ENCODE results near the gene FHL2.

The FHL2 gene

GRCh38 chr2:105371810-105372209, 27.0 kb downstream of the FHL2 start:
- no peak overlapping the region for H3K4me2 ChIP-seq (ENCODE audit: low read length)
- no peaks in the 10 kb centered on the region for H3K36me3 ChIP-seq (ENCODE audit: control insufficient read depth, insufficient read depth, low read length)
- H2AFZ ChIP-seq: no peak overlapping the region
- no peak overlapping the region for H3K4me3 ChIP-seq (ENCODE audit: low read depth, low read length)
- no peaks in the 10 kb centered on the region for H3K9me3 ChIP-seq (ENCODE audit: control insufficient read depth, low read length)
- TF ChIP-seq CTCF (IDR thresholded peaks at IDR 0.05): no peak
- no peak overlapping the region for H3K9ac ChIP-seq
- no peaks in the 10 kb centered on the region for H3K27me3 ChIP-seq (ENCODE audit: control insufficient read depth, insufficient read depth, low read length)
- H3K4me1 ChIP-seq: peaks cover 5% of the 10 kb centered on the region
- H3K79me2 ChIP-seq: no peaks in the 10 kb centered on the region
- H3K27ac ChIP-seq: no peak overlapping the region

GRCh38 chr2:105371156-105371555, 27.7 kb downstream of the FHL2 start:
- TF ChIP-seq CTCF (IDR thresholded peaks at IDR 0.05): no peak
- H3K4me3 ChIP-seq (ENCODE audit: low read depth, low read length): no peak overlapping the region
- no peaks in the 10 kb centered on the region for H3K9me3 ChIP-seq (ENCODE audit: control insufficient read depth, low read length)
- H3K9ac ChIP-seq: no peak overlapping the region
- no peak overlapping the region for H3K4me2 ChIP-seq (ENCODE audit: low read length)
- H3K79me2 ChIP-seq: no peaks in the 10 kb centered on the region
- H2AFZ ChIP-seq: no peak overlapping the region
- H3K27me3 ChIP-seq (ENCODE audit: control insufficient read depth, insufficient read depth, low read length): no peaks in the 10 kb centered on the region
- peaks cover 5% of the 10 kb centered on the region for H3K4me1 ChIP-seq
- H3K36me3 ChIP-seq (ENCODE audit: control insufficient read depth, insufficient read depth, low read length): no peaks in the 10 kb centered on the region
- H3K27ac ChIP-seq: no peak overlapping the region

- Histone ChIP-seq H3K4me1 (peaks cover 5% of the 10 kb centered on the region), H2AFZ (peak overlapping the region; percentile 73), H3K27ac (no peak overlapping the region), H3K9me3 (ENCODE audit: control insufficient read depth, low read length) (no peaks in the 10 kb centered on the region), H3K27me3 (ENCODE audit: control insufficient read depth, insufficient read depth, low read length) (no peaks in the 10 kb centered on the region), H3K9ac (no peak overlapping the region), H3K4me2 (ENCODE audit: low read length) (no peak overlapping the region), H3K4me3 (ENCODE audit: low read depth, low read length) (no peak overlapping the region), H3K79me2 (no peaks in the 10 kb centered on the region), H3K36me3 (ENCODE audit: control insufficient read depth, insufficient read depth, low read length) (no peaks in the 10 kb centered on the region)
- peak; percentile 90 for TF ChIP-seq CTCF (IDR thresholded peaks at IDR 0.05)
These were observed 28.8 kb downstream of the FHL2 start for GRCh38 chr2:105369777-105370690.

GRCh38 chr2:105368759-105369408, 30.0 kb downstream of the FHL2 start:
- TF ChIP-seq CTCF (IDR thresholded peaks at IDR 0.05): no peak
- H2AFZ ChIP-seq: no peak overlapping the region
- no peak overlapping the region for H3K9ac ChIP-seq
- no peaks in the 10 kb centered on the region for H3K36me3 ChIP-seq (ENCODE audit: control insufficient read depth, insufficient read depth, low read length)
- H3K79me2 ChIP-seq: no peaks in the 10 kb centered on the region
- H3K4me3 ChIP-seq (ENCODE audit: low read depth, low read length): no peak overlapping the region
- H3K4me1 ChIP-seq: peaks cover 5% of the 10 kb centered on the region
- H3K9me3 ChIP-seq (ENCODE audit: control insufficient read depth, low read length): no peaks in the 10 kb centered on the region
- H3K27ac ChIP-seq: no peak overlapping the region
- H3K27me3 ChIP-seq (ENCODE audit: control insufficient read depth, insufficient read depth, low read length): no peaks in the 10 kb centered on the region
- no peak overlapping the region for H3K4me2 ChIP-seq (ENCODE audit: low read length)
